H9 (cell line): ENCODE data around the gene TTC28. TPM values are rescaled to one million over a fixed set of nuclear protein-coding genes. Genes with fewer than 3 reads are reported as not detected.

ENCODE experiments used
- DNase-seq: peaks from one replicate; pipeline ENCODE4 v3.0.0-alpha.2; 2017
- H2AFZ ChIP-seq: one replicate; pipeline ENCODE4 v1.6.1; 2013; ENCODE audit warnings: mild to moderate bottlenecking, low read length, control low read depth, moderate library complexity
- H2AK5ac ChIP-seq: 2 replicates; pipeline ENCODE4 v1.6.1; 2013; ENCODE audit warnings: low read length, control low read depth, mixed read lengths; ENCODE audit not compliant: insufficient read length
- H2BK120ac ChIP-seq: one replicate; pipeline ENCODE4 v1.6.1; 2013; ENCODE audit warnings: low read depth, mild to moderate bottlenecking, low read length, control low read depth, inconsistent platforms; ENCODE audit not compliant: poor library complexity, severe bottlenecking
- H2BK12ac ChIP-seq: 2 replicates; pipeline ENCODE4 v1.6.1; 2013; ENCODE audit warnings: low read length, control low read depth, mixed read lengths, low read depth; ENCODE audit not compliant: insufficient read length
- H2BK15ac ChIP-seq: 2 replicates; pipeline ENCODE4 v1.6.1; 2013; ENCODE audit warnings: low read depth, low read length, control low read depth
- H2BK20ac ChIP-seq: one replicate; pipeline ENCODE4 v1.6.1; 2013; ENCODE audit warnings: low read depth, mild to moderate bottlenecking, low read length, control low read depth, inconsistent platforms; ENCODE audit not compliant: poor library complexity, severe bottlenecking
- H2BK5ac ChIP-seq: 2 replicates; pipeline ENCODE4 v1.6.1; 2013; ENCODE audit warnings: low read length, control low read depth, mixed read lengths; ENCODE audit not compliant: insufficient read length
- H3K14ac ChIP-seq: 2 replicates; pipeline ENCODE4 v1.6.1; 2013; ENCODE audit warnings: low read length, control low read depth; ENCODE audit not compliant: insufficient read depth
- H3K18ac ChIP-seq: 2 replicates; pipeline ENCODE4 v1.6.1; 2013; ENCODE audit warnings: low read depth, mild to moderate bottlenecking, mixed read lengths, low read length, control low read depth; ENCODE audit not compliant: insufficient read length
- H3K23ac ChIP-seq: 2 replicates; pipeline ENCODE4 v1.6.1; 2013; ENCODE audit warnings: low read length, control low read depth, mixed read lengths, low read depth; ENCODE audit not compliant: insufficient read length
- H3K23me2 ChIP-seq: 2 replicates; pipeline ENCODE4 v1.6.1; 2013; ENCODE audit warnings: low read depth, mild to moderate bottlenecking, mixed read lengths, low read length, control low read depth; ENCODE audit not compliant: insufficient read length, poor library complexity, severe bottlenecking
- H3K27ac ChIP-seq: 2 replicates; pipeline ENCODE4 v1.5.1; 2013; ENCODE audit warnings: low read length, control low read depth, mixed read lengths, low read depth; ENCODE audit not compliant: insufficient read length
- H3K27me3 ChIP-seq: 2 replicates; pipeline ENCODE4 v1.6.1; 2013; ENCODE audit warnings: low read length, control low read depth, inconsistent platforms; ENCODE audit not compliant: insufficient read depth
- H3K4ac ChIP-seq: 2 replicates; pipeline ENCODE4 v1.6.1; 2013; ENCODE audit warnings: low read depth, mild to moderate bottlenecking, control low read depth, inconsistent platforms, low read length, moderate library complexity
- H3K4me1 ChIP-seq: 2 replicates; pipeline ENCODE4 v1.6.1; 2013; ENCODE audit warnings: low read length, control low read depth, inconsistent platforms; ENCODE audit not compliant: insufficient read depth
- H3K4me2 ChIP-seq: 2 replicates; pipeline ENCODE4 v1.6.1; 2013; ENCODE audit warnings: low read length, control low read depth, mixed read lengths; ENCODE audit not compliant: insufficient read length, insufficient read depth
- H3K56ac ChIP-seq: 2 replicates; pipeline ENCODE4 v1.6.1; 2013; ENCODE audit warnings: low read depth, mild to moderate bottlenecking, mixed read lengths, low read length, control low read depth; ENCODE audit not compliant: insufficient read length
- H3K79me1 ChIP-seq: 2 replicates; pipeline ENCODE4 v1.6.1; 2013; ENCODE audit warnings: low read depth, mild to moderate bottlenecking, moderate library complexity, low read length, control low read depth, inconsistent platforms; ENCODE audit not compliant: insufficient read depth, poor library complexity, severe bottlenecking
- H3K79me2 ChIP-seq: 2 replicates; pipeline ENCODE4 v1.6.1; 2013; ENCODE audit warnings: low read length, control low read depth, inconsistent platforms; ENCODE audit not compliant: insufficient read depth
- H3K9ac ChIP-seq: 2 replicates; pipeline ENCODE4 v1.6.1; 2013; ENCODE audit warnings: low read length, control low read depth, mixed read lengths; ENCODE audit not compliant: insufficient read length; ENCODE audit errors: extremely low read depth
- H3K9me3 ChIP-seq: one replicate; pipeline ENCODE4 v1.6.1; 2013; ENCODE audit warnings: low read depth, low read length, inconsistent platforms; ENCODE audit not compliant: control insufficient read depth
- H3T11ph ChIP-seq: one replicate; pipeline ENCODE4 v1.6.1; 2013; ENCODE audit warnings: mild to moderate bottlenecking, low read length, control low read depth, inconsistent platforms
- H4K20me1 ChIP-seq: one replicate; pipeline ENCODE4 v1.6.1; 2013; ENCODE audit not compliant: control insufficient read depth, insufficient read length, insufficient read depth
- H4K5ac ChIP-seq: 2 replicates; pipeline ENCODE4 v1.6.1; 2013; ENCODE audit warnings: low read depth, mild to moderate bottlenecking, mixed read lengths, low read length, control low read depth; ENCODE audit not compliant: insufficient read length
- H4K8ac ChIP-seq: replicated peaks from 2 replicates; pipeline ENCODE4 v1.6.1; 2013; ENCODE audit warnings: low read length, control low read depth, mixed read lengths, low read depth; ENCODE audit not compliant: insufficient read length
- H4K91ac ChIP-seq: 2 replicates; pipeline ENCODE4 v1.6.1; 2013; ENCODE audit warnings: low read depth, mild to moderate bottlenecking, moderate library complexity, mixed read lengths, low read length, control low read depth; ENCODE audit not compliant: insufficient read length
- H3K27ac Mint-ChIP-seq, 3 experiments: 2 replicates in 2 of 3; 3 replicates in 1 of 3; pipeline ENCODE4 v1.8.0; 2020 to 2021; ENCODE audit warnings: mixed read lengths in 3 of 3, mild to moderate bottlenecking in 1 of 3, moderate library complexity in 1 of 3
- H3K27me3 Mint-ChIP-seq: 2 replicates; pipeline ENCODE4 v1.8.0; 2021; ENCODE audit warnings: low read depth, mild to moderate bottlenecking, moderate library complexity, mixed read lengths
- H3K36me3 Mint-ChIP-seq, 3 experiments: 2 replicates in 2 of 3; 3 replicates in 1 of 3; pipeline ENCODE4 v1.8.0; 2020 to 2021; ENCODE audit warnings: low read depth in 3 of 3, mixed read lengths in 3 of 3; ENCODE audit not compliant: insufficient read depth in 1 of 3
- H3K4me1 Mint-ChIP-seq, 2 experiments: 2 replicates each; pipeline ENCODE4 v1.8.0; 2020; ENCODE audit warnings: mixed read lengths in 2 of 2
- H3K4me3 Mint-ChIP-seq, 2 experiments: 2 replicates in 1 of 2; 3 replicates in 1 of 2; pipeline ENCODE4 v1.8.0; 2020 to 2021; ENCODE audit warnings: mild to moderate bottlenecking in 2 of 2, mixed read lengths in 2 of 2, moderate library complexity in 1 of 2
- H3K9me3 Mint-ChIP-seq, 2 experiments: 2 replicates in 1 of 2; 3 replicates in 1 of 2; pipeline ENCODE4 v1.8.0; 2020; ENCODE audit warnings: mild to moderate bottlenecking in 2 of 2, mixed read lengths in 2 of 2, moderate library complexity in 1 of 2
- CTCF ChIP-seq: fragments of 200-600 bp; sonication (generic); conservative IDR thresholded peaks from 3 replicates; pipeline ENCODE4 v1.8.0; 2021; ENCODE audit warnings: antibody characterized with exemption, mild to moderate bottlenecking
- WGBS: extraction: QIAGEN DNeasy Blood & Tissue Kit; methylation state at CpG from one replicate; pipeline ENCODE4 v1.1.7; 2013; ENCODE audit warnings: missing lambda C conversion rate, low lambda C conversion rate, mixed read lengths; ENCODE audit not compliant: insufficient read length; ENCODE audit errors: extremely low coverage; 5-methylcytosine and 5-hydroxymethylcytosine counted together
- total RNA-seq: library from RNA; stranded (reverse); gene quantifications from 2 replicates; pipeline ENCODE4 v1.2.1, GENCODE V29; 2021

TTC28 gene
- total RNA-seq, 1 experiment from 2014 or later, result 13.6 TPM

- no peak for DNase-seq
- Mint-ChIP-seq H3K4me1 (no peaks in the 10 kb centered on the region), H3K27ac (0 out of 7 replicates have a peak overlapping the region, but pooled peaks of 1 of the 3 experiments have one; percentile 48), H3K4me3 (no peak overlapping the region), H3K36me3 (peaks cover 31 to 60% (median 45%) of the 10 kb centered on the region in 3 experiments), H3K27me3 (no peaks in the 10 kb centered on the region), H3K9me3 (no peaks in the 10 kb centered on the region)
- Histone ChIP-seq H3K9ac (no peak overlapping the region), H2BK120ac (no peak overlapping the region), H2AK5ac (no peak overlapping the region), H3K27me3 (no peaks in the 10 kb centered on the region), H3K4ac (no peak overlapping the region), H3K27ac (no peak overlapping the region), H4K91ac (no peak overlapping the region), H3K4me2 (no peak overlapping the region), H3K4me1 (no peaks in the 10 kb centered on the region), H3K23ac (no peak overlapping the region), H2BK20ac (no peak overlapping the region), H3K23me2 (no peaks in the 10 kb centered on the region), H3K14ac (no peak overlapping the region), H2BK15ac (no peak overlapping the region), H3T11ph (no peak overlapping the region), H3K79me1 (peaks cover 3% of the 10 kb centered on the region), H2BK12ac (no peak overlapping the region), H2AFZ (no peak overlapping the region), H4K8ac (no peak overlapping the region), H4K5ac (no peak overlapping the region), H3K9me3 (no peaks in the 10 kb centered on the region), H2BK5ac (no peak overlapping the region), H4K20me1 (no peaks in the 10 kb centered on the region), H3K79me2 (no peaks in the 10 kb centered on the region), H3K18ac (no peak overlapping the region), H3K56ac (no peak overlapping the region)
- no CpG with 5 or more reads among the region's 3 CpGs for WGBS
- no peak for TF ChIP-seq CTCF
These were observed 38.4 kb upstream of the TTC28 start for GRCh38 chr22:28718044-28718443.
